ENCODE data around the gene NQO2. TPM values are rescaled to one million over a fixed set of nuclear protein-coding genes. Genes with fewer than 3 reads are reported as not detected.

The NQO2 gene
- total and polyA plus RNA-seq, 2 experiments from 2014 or later, result 23.4 to 38.5 TPM

- no peak overlapping the region for H3K4me3 ChIP-seq
- H3K4me1 ChIP-seq (ENCODE audit: insufficient read depth), result peaks cover 19% of the 10 kb centered on the region
- DNase-seq (ENCODE audit: low spot score), result no peak
- no peak for TF ChIP-seq CTCF (IDR thresholded peaks at IDR 0.05; ENCODE audit: poor library complexity)
- no peak for TF ChIP-seq EZH2 (IDR thresholded peaks at IDR 0.05; ENCODE audit: borderline replicate concordance)
- TF ChIP-seq EZH2phosphoT487 (IDR thresholded peaks at IDR 0.05; ENCODE audit: low read depth, severe bottlenecking, unreplicated experiment), result no peak
- H4K20me1 ChIP-seq (ENCODE audit: insufficient read depth, poor library complexity, severe bottlenecking), result no peaks in the 10 kb centered on the region
- H2AFZ ChIP-seq, result no peak overlapping the region
- WGBS (ENCODE audit: low lambda C conversion rate, missing lambda C conversion rate), result 86% methylated on average over 11 of the region's 11 CpGs
- H3K27me3 ChIP-seq, result no peaks in the 10 kb centered on the region
- no peak overlapping the region for H3K4me2 ChIP-seq
- H3K9me2 ChIP-seq (replicated peaks; ENCODE audit: insufficient read depth), result no peaks in the 10 kb centered on the region
- H3K27ac ChIP-seq, result no peak overlapping the region
- H3K36me3 ChIP-seq (replicated peaks; ENCODE audit: insufficient read depth, low read depth), result no peaks in the 10 kb centered on the region
- H3K9me3 ChIP-seq (ENCODE audit: low read depth), result no peaks in the 10 kb centered on the region
- H3K79me2 ChIP-seq, result peaks cover 39% of the 10 kb centered on the region
Measured at GRCh38 chr6:2957696-2958330, 41.9 kb upstream of the NQO2 start.

- no peak overlapping the region for H2AFZ ChIP-seq
- no peak overlapping the region for H3K4me2 ChIP-seq
- no peaks in the 10 kb centered on the region for H4K20me1 ChIP-seq (ENCODE audit: insufficient read depth, poor library complexity, severe bottlenecking)
- no peaks in the 10 kb centered on the region for H3K9me2 ChIP-seq (replicated peaks; ENCODE audit: insufficient read depth)
- H3K4me1 ChIP-seq (ENCODE audit: insufficient read depth), result peaks cover 23% of the 10 kb centered on the region
- TF ChIP-seq CTCF (IDR thresholded peaks at IDR 0.05; ENCODE audit: poor library complexity), result no peak
- no peak for TF ChIP-seq EZH2phosphoT487 (IDR thresholded peaks at IDR 0.05; ENCODE audit: low read depth, severe bottlenecking, unreplicated experiment)
- TF ChIP-seq EZH2 (IDR thresholded peaks at IDR 0.05; ENCODE audit: borderline replicate concordance), result no peak
- peaks cover 42% of the 10 kb centered on the region for H3K79me2 ChIP-seq
- no peaks in the 10 kb centered on the region for H3K27me3 ChIP-seq
- no peak overlapping the region for H3K4me3 ChIP-seq
- no peaks in the 10 kb centered on the region for H3K9me3 ChIP-seq (ENCODE audit: low read depth)
- no peak for DNase-seq (ENCODE audit: low spot score)
- no peak overlapping the region for H3K27ac ChIP-seq
- H3K36me3 ChIP-seq (replicated peaks; ENCODE audit: insufficient read depth, low read depth), result no peaks in the 10 kb centered on the region
- 97% methylated on average over 18 of the region's 18 CpGs for WGBS (ENCODE audit: low lambda C conversion rate, missing lambda C conversion rate)
Measured at GRCh38 chr6:2958331-2958711, 41.4 kb upstream of the NQO2 start.

DNA sequence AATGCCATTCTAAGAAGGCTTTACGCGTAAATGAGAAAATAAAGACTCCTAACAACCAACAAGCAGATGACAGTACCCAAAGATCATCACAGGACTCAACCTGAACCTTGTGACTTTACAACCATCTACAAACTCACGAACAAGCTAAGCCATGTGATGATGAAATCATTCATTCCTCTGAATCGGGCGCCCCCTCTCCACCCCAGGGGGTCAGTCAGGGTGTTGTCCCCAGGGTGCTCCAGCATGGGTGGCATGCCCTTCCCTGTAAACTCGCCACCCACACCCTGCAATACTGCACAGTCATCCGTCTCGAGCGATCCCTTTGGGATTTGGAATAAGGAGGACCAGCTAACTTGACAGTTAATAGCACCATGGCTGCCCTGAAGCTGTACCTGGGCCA is 40.9 kb upstream of the NQO2 start:
- Histone ChIP-seq H3K4me2 (no peak overlapping the region), H4K20me1 (ENCODE audit: insufficient read depth, poor library complexity, severe bottlenecking) (no peaks in the 10 kb centered on the region), H3K36me3 (replicated peaks; ENCODE audit: insufficient read depth, low read depth) (no peaks in the 10 kb centered on the region), H3K79me2 (peaks cover 46% of the 10 kb centered on the region), H3K27me3 (no peaks in the 10 kb centered on the region), H3K4me3 (no peak overlapping the region), H3K27ac (no peak overlapping the region), H3K9me2 (replicated peaks; ENCODE audit: insufficient read depth) (no peaks in the 10 kb centered on the region), H2AFZ (no peak overlapping the region), H3K4me1 (ENCODE audit: insufficient read depth) (peaks cover 23% of the 10 kb centered on the region), H3K9me3 (ENCODE audit: low read depth) (no peaks in the 10 kb centered on the region)
- 95% methylated on average over 9 of the region's 9 CpGs for WGBS (ENCODE audit: low lambda C conversion rate, missing lambda C conversion rate)
- DNase-seq (ENCODE audit: low spot score), result no peak
- TF ChIP-seq CTCF (IDR thresholded peaks at IDR 0.05; ENCODE audit: poor library complexity) (no peak), EZH2 (IDR thresholded peaks at IDR 0.05; ENCODE audit: borderline replicate concordance) (no peak), EZH2phosphoT487 (IDR thresholded peaks at IDR 0.05; ENCODE audit: low read depth, severe bottlenecking, unreplicated experiment) (no peak)

Data from hepatocyte (in vitro differentiated cells).